HepG2 (cell line): ENCODE results near the gene PTH2. TPM values are rescaled to one million over a fixed set of nuclear protein-coding genes. Genes with fewer than 3 reads are reported as not detected.

Source experiments
- ATAC-seq: fragments of 200-7000 bp; cut with Tn5 transposase; 3 replicates; pipeline ENCODE4 v1.9.1; 2020; ENCODE audit warnings: mild to moderate bottlenecking, moderate library complexity
- BruUV-seq: library from RNA; stranded (reverse); fragments of 400-500 nt; replicated peaks from 2 replicates; lab custom pipeline; 2021; lab: Mats Ljungman, UMichigan
- CTCF ChIA-PET: fragments of 300-600 bp; formaldehyde crosslinking; extraction: SDS; loops from one replicate; lab custom pipeline; 2021; ENCODE audit warnings: low total read pairs, inconsistent platforms, low intra/inter-chr PET ratio; lab: Yijun Ruan, JAX
- POLR2A ChIA-PET: fragments of 350-600 bp; sonication (Branson Sonifier 250); formaldehyde crosslinking; loops from one replicate; lab custom pipeline; 2020; ENCODE audit warnings: antibody characterized with exemption, inconsistent platforms; lab: Yijun Ruan, JAX
- DNase-seq: peaks from one replicate; pipeline ENCODE4 v3.0.0-alpha.2; 2015; ENCODE audit warnings: low spot score
- FAIRE-seq: peaks from 3 replicates; lab custom pipeline; 2011; peaks lifted over from hg19 to GRCh38; lab: Jason Lieb, UNC
- H2AFZ ChIP-seq: one replicate; pipeline ENCODE4 v1.6.1; 2011; ENCODE audit warnings: low read length, inconsistent platforms
- H3K27ac ChIP-seq: fragments of 300-600 bp; 3 replicates; pipeline ENCODE4 v1.8.0; 2011; ENCODE audit warnings: mixed run types, mild to moderate bottlenecking, mixed read lengths, low read length, inconsistent platforms; ENCODE audit not compliant: insufficient read depth; ENCODE audit errors: extremely low read length
- H3K27me3 ChIP-seq, 2 experiments: fragments of 200-600 bp in 1 of 2; 2 replicates in 1 of 2; 3 replicates in 1 of 2; pipeline versions ENCODE4 v1.6.0 to v1.8.0; 2011; ENCODE audit warnings: low read length in 2 of 2, mild to moderate bottlenecking in 2 of 2, moderate library complexity in 2 of 2, inconsistent platforms in 1 of 2; ENCODE audit not compliant: insufficient read depth in 2 of 2, control insufficient read depth in 1 of 2
- H3K36me3 ChIP-seq, 2 experiments: fragments of 200-600 bp in 1 of 2; replicated peaks in 1 of 2; 2 replicates in 1 of 2; 3 replicates in 1 of 2; pipeline versions ENCODE4 v1.5.1 to v1.8.0; 2011; ENCODE audit warnings: low read length in 2 of 2, inconsistent platforms in 1 of 2; ENCODE audit not compliant: insufficient read depth in 2 of 2, control insufficient read depth in 1 of 2
- H3K4me1 ChIP-seq: 2 replicates; pipeline ENCODE4 v1.5.1; 2012; ENCODE audit warnings: low read length, inconsistent platforms; ENCODE audit not compliant: insufficient read depth
- H3K4me2 ChIP-seq: 2 replicates; pipeline ENCODE4 v1.6.0; 2011; ENCODE audit warnings: low read depth, low read length, inconsistent platforms
- H3K4me3 ChIP-seq, 3 experiments: fragments of 200-600 bp in 1 of 3; sonication (generic), shearing (Covaris generic) in 1 of 3; replicated peaks in 1 of 3; 2 replicates each; pipeline ENCODE4 v1.5.1; 2011 to 2016; ENCODE audit warnings: low read length in 3 of 3, inconsistent platforms in 2 of 3, low read depth in 2 of 3, mild to moderate bottlenecking in 2 of 3, control low read depth in 1 of 3, mixed read lengths in 1 of 3; ENCODE audit not compliant: insufficient read depth in 1 of 3
- H3K79me2 ChIP-seq: one replicate; pipeline ENCODE4 v1.6.1; 2011; ENCODE audit warnings: low read length, inconsistent platforms; ENCODE audit not compliant: insufficient read depth
- H3K9ac ChIP-seq: 2 replicates; pipeline ENCODE4 v1.6.0; 2011; ENCODE audit warnings: mild to moderate bottlenecking, low read depth, low read length, inconsistent platforms; ENCODE audit not compliant: insufficient read depth
- H3K9me3 ChIP-seq: 2 replicates; pipeline ENCODE4 v1.5.1; 2012; ENCODE audit warnings: mild to moderate bottlenecking, low read length
- H4K20me1 ChIP-seq: 2 replicates; pipeline ENCODE4 v1.6.0; 2011; ENCODE audit warnings: inconsistent platforms, mild to moderate bottlenecking, low read length, moderate library complexity; ENCODE audit not compliant: insufficient read depth
- MEIS2 ChIP-seq: sonication (generic); formaldehyde crosslinking; IDR thresholded peaks from 2 replicates; pipeline ENCODE4 v1.9.0; 2021; ENCODE audit warnings: mild to moderate bottlenecking, missing genetic modification reagents
- MYC ChIP-seq: sonication (generic); formaldehyde crosslinking; IDR thresholded peaks from 2 replicates; pipeline ENCODE4 v1.9.0; 2021; ENCODE audit warnings: missing genetic modification reagents, borderline replicate concordance
- NR2F2 ChIP-seq: IDR thresholded peaks from 2 replicates; pipeline ENCODE4 v1.6.1; 2012; ENCODE audit warnings: low read depth, inconsistent platforms, borderline replicate concordance
- PHF20 ChIP-seq: sonication (generic); formaldehyde crosslinking; IDR thresholded peaks from 2 replicates; pipeline ENCODE4 v1.5.0; 2020; ENCODE audit warnings: mild to moderate bottlenecking, missing genetic modification reagents
- SNAI1 ChIP-seq: sonication (generic); formaldehyde crosslinking; IDR thresholded peaks from 2 replicates; pipeline ENCODE4 v1.5.0; 2020; ENCODE audit warnings: mild to moderate bottlenecking, missing genetic modification reagents, borderline replicate concordance
- SP140L ChIP-seq: sonication (generic); formaldehyde crosslinking; IDR thresholded peaks from 2 replicates; pipeline ENCODE4 v1.4.0; 2020; ENCODE audit warnings: missing genetic modification reagents, borderline replicate concordance
- ZC3H4 ChIP-seq: sonication (generic); formaldehyde crosslinking; IDR thresholded peaks from 2 replicates; pipeline ENCODE4 v1.4.0; 2020; ENCODE audit warnings: missing genetic modification reagents, borderline replicate concordance
- ZFP82 ChIP-seq: sonication (generic); formaldehyde crosslinking; IDR thresholded peaks from 2 replicates; pipeline ENCODE4 v1.5.1; 2020; ENCODE audit warnings: mild to moderate bottlenecking, missing genetic modification reagents, borderline replicate concordance
- ZNF143 ChIP-seq: sonication (generic); formaldehyde crosslinking; IDR thresholded peaks from 2 replicates; pipeline ENCODE4 v1.4.0; 2020; ENCODE audit warnings: missing genetic modification reagents
- ZNF790 ChIP-seq: sonication (generic); formaldehyde crosslinking; IDR thresholded peaks from 2 replicates; pipeline ENCODE4 v1.8.0; 2022; ENCODE audit warnings: missing genetic modification reagents, mild to moderate bottlenecking, borderline replicate concordance
- WGBS: methylation state at CpG from one replicate; pipeline ENCODE4 v1.1.6; 2017; ENCODE audit warnings: low lambda C conversion rate; 5-methylcytosine and 5-hydroxymethylcytosine counted together
- in situ Hi-C: cut with HindIII; loops from 2 replicates; pipeline ENCODE4 v1.10.0; 2017; ENCODE audit warnings: low pct_unique_long_range_greater_than_20kb; ENCODE audit not compliant: extremely low pct_ligation_motif_present
- intact Hi-C: fragments of 100-400 bp; cut with micrococcal nuclease; formaldehyde crosslinking; loops from one replicate; pipeline ENCODE4 v1.10.0; 2022; ENCODE audit not compliant: unreplicated experiment
- polyA plus RNA-seq, 8 experiments: library from polyadenylated mRNA; depleted of rRNA in 3 of 8; stranded (reverse) in 7 of 8; unstranded in 1 of 8; fragments of >200 nt; fragmentation: Illumina TruSeq in 4 of 8; extraction: Trizol in 4 of 8; gene quantifications; 2 replicates each; pipeline versions ENCODE4 v1.2.1 to v1.2.3, GENCODE V29; 2011 to 2016; ENCODE audit warnings: low read depth in 4 of 8, missing spikeins in 1 of 8, mixed read lengths in 1 of 8; ENCODE audit not compliant: insufficient read depth in 1 of 8
- total RNA-seq, 5 experiments: library from RNA; depleted of rRNA; stranded (reverse); fragments of >200 nt; fragmentation: Illumina TruSeq; extraction: Trizol; gene quantifications; 2 replicates each; pipeline ENCODE4 v1.2.3, GENCODE V29; 2016; ENCODE audit warnings: low read depth in 1 of 5
- TF ChIP-seq, protein P1 (sequence below), 2 experiments: IDR thresholded peaks; 2 replicates each; pipeline ENCODE4 v1.6.1; 2011 to 2012; ENCODE audit warnings: low read length in 2 of 2, borderline replicate concordance in 1 of 2, low read depth in 1 of 2, mild to moderate bottlenecking in 1 of 2, moderate library complexity in 1 of 2
- TF ChIP-seq, protein P2 (sequence below): IDR thresholded peaks from 2 replicates; pipeline ENCODE4 v1.6.1; 2016; ENCODE audit warnings: low read depth, missing genetic modification reagents, missing compliant biosample characterization

Gene PTH2
- total and polyA plus RNA-seq, 2 of the 13 experiments (the other 11 are each of a cell fraction or from before 2014, with no cell fraction given): not detected

DNA sequence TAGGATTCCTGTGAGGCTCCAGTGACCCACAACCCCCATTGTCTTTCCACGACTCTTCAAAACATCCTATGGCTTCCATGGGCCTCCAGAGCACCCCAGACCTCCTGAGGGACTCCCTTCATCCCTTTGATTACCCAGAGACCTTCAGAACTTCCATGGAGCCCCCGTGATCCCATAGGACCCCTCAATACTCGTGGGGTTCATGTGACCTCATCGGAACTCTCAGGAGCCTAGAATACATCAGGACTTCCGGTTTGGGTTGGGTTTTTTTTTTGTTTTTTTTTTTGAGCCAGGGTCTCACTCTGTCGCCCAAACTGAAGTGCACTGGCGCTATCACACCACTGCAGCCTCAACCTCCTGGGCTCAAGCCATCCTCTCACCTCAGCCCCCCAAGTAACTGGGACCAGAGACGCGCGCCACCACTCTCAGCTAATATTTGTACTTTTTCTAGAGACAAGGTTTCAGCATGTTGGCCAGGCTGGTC is 30.6 kb upstream of the PTH2 start:
- no peak for ATAC-seq
- peaks cover 29% of the 10 kb centered on the region for H3K79me2 ChIP-seq
- TF ChIP-seq MEIS2: no peak
- no peak for TF ChIP-seq ZNF790 (CRISPR knock-in tag)
- TF ChIP-seq, protein P1, sequence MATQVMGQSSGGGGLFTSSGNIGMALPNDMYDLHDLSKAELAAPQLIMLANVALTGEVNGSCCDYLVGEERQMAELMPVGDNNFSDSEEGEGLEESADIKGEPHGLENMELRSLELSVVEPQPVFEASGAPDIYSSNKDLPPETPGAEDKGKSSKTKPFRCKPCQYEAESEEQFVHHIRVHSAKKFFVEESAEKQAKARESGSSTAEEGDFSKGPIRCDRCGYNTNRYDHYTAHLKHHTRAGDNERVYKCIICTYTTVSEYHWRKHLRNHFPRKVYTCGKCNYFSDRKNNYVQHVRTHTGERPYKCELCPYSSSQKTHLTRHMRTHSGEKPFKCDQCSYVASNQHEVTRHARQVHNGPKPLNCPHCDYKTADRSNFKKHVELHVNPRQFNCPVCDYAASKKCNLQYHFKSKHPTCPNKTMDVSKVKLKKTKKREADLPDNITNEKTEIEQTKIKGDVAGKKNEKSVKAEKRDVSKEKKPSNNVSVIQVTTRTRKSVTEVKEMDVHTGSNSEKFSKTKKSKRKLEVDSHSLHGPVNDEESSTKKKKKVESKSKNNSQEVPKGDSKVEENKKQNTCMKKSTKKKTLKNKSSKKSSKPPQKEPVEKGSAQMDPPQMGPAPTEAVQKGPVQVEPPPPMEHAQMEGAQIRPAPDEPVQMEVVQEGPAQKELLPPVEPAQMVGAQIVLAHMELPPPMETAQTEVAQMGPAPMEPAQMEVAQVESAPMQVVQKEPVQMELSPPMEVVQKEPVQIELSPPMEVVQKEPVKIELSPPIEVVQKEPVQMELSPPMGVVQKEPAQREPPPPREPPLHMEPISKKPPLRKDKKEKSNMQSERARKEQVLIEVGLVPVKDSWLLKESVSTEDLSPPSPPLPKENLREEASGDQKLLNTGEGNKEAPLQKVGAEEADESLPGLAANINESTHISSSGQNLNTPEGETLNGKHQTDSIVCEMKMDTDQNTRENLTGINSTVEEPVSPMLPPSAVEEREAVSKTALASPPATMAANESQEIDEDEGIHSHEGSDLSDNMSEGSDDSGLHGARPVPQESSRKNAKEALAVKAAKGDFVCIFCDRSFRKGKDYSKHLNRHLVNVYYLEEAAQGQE (IDR thresholded peaks at IDR 0.05; ENCODE audit: borderline replicate concordance in 1 of 2, low read depth in 1 of 2, low read length in 2 of 2): no peak
- peak; percentile 71; the same call in 1 of the 2 replicates for TF ChIP-seq ZC3H4
- peak; percentile 75; the same call in 1 of the 2 replicates for TF ChIP-seq SNAI1
- no peak for TF ChIP-seq ZNF143 (CRISPR knock-in tag)
- no peak for TF ChIP-seq ZFP82
- TF ChIP-seq, protein P2, sequence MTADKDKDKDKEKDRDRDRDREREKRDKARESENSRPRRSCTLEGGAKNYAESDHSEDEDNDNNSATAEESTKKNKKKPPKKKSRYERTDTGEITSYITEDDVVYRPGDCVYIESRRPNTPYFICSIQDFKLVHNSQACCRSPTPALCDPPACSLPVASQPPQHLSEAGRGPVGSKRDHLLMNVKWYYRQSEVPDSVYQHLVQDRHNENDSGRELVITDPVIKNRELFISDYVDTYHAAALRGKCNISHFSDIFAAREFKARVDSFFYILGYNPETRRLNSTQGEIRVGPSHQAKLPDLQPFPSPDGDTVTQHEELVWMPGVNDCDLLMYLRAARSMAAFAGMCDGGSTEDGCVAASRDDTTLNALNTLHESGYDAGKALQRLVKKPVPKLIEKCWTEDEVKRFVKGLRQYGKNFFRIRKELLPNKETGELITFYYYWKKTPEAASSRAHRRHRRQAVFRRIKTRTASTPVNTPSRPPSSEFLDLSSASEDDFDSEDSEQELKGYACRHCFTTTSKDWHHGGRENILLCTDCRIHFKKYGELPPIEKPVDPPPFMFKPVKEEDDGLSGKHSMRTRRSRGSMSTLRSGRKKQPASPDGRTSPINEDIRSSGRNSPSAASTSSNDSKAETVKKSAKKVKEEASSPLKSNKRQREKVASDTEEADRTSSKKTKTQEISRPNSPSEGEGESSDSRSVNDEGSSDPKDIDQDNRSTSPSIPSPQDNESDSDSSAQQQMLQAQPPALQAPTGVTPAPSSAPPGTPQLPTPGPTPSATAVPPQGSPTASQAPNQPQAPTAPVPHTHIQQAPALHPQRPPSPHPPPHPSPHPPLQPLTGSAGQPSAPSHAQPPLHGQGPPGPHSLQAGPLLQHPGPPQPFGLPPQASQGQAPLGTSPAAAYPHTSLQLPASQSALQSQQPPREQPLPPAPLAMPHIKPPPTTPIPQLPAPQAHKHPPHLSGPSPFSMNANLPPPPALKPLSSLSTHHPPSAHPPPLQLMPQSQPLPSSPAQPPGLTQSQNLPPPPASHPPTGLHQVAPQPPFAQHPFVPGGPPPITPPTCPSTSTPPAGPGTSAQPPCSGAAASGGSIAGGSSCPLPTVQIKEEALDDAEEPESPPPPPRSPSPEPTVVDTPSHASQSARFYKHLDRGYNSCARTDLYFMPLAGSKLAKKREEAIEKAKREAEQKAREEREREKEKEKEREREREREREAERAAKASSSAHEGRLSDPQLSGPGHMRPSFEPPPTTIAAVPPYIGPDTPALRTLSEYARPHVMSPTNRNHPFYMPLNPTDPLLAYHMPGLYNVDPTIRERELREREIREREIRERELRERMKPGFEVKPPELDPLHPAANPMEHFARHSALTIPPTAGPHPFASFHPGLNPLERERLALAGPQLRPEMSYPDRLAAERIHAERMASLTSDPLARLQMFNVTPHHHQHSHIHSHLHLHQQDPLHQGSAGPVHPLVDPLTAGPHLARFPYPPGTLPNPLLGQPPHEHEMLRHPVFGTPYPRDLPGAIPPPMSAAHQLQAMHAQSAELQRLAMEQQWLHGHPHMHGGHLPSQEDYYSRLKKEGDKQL: no peak
- 0 out of 2 replicates have a peak, but pooled peaks have one; percentile 60 for TF ChIP-seq PHF20 (CRISPR knock-in tag)
- peak; percentile 10; the same call in 1 of the 2 replicates for TF ChIP-seq NR2F2
- TF ChIP-seq MYC: no peak
- TF ChIP-seq SP140L (CRISPR knock-in tag): no peak

More for the DNA sequence above, 30.6 kb upstream of the PTH2 start:
- Histone ChIP-seq H3K36me3 (peaks cover 6 to 7% of the 10 kb centered on the region in 2 experiments; a peak in 3 of 5 replicates), H4K20me1 (no peaks in the 10 kb centered on the region), H3K27ac (peak overlapping the region; percentile 99), H3K4me2 (peak overlapping the region; percentile 95), H3K4me3 (peak overlapping the region; percentile 67 to 98 (median 93)), H3K9me3 (no peaks in the 10 kb centered on the region), H2AFZ (no peak overlapping the region), H3K27me3 (no peaks in the 10 kb centered on the region; a peak in 1 of 5 replicates), H3K4me1 (peaks cover 29% of the 10 kb centered on the region), H3K9ac (peak overlapping the region; percentile 99)
- in situ Hi-C loops: no loop called here
- 35% methylated on average over 10 of the region's 10 CpGs for WGBS
- CTCF ChIA-PET: no interaction called here
- TSS peak; percentile 91 for BruUV-seq
- intact Hi-C loops: no loop called here
- DNase-seq (no peak), FAIRE-seq (no peak)
- POLR2A ChIA-PET: interaction anchor here (0.8 to 3.4 kb wide), 24 partner anchors 9 to 340 kb away, joined by 3 to 34 read pairs (median 8); partner anchors contain the start of genes FCGRT, FLT3LG, LIN7B and RPS11
